Caco-2 (cell line): ENCODE data around the gene SPRED2. TPM values are rescaled to one million over a fixed set of nuclear protein-coding genes. Genes with fewer than 3 reads are reported as not detected.

Source experiments
- BruUV-seq: library from RNA; stranded (reverse); fragments of 400-500 nt; replicated peaks from 2 replicates; lab custom pipeline; 2021; lab: Mats Ljungman, UMichigan
- CTCF ChIA-PET: fragments of 300-600 bp; sonication (Branson Sonifier 250); formaldehyde crosslinking; loops from one replicate; lab custom pipeline; 2022; ENCODE audit warnings: antibody characterized with exemption; lab: Charles Lee
- POLR2A ChIA-PET: fragments of 300-600 bp; sonication (Branson Sonifier 250); formaldehyde crosslinking; loops from one replicate; lab custom pipeline; 2022; ENCODE audit warnings: antibody characterized with exemption; lab: Charles Lee
- DNase-seq, 2 experiments: peaks; one replicate each; pipeline versions ENCODE4 v3.0.0 to v3.0.0-alpha.2; 2020 to 2022
- H3K27me3 ChIP-seq: replicated peaks from 2 replicates; pipeline ENCODE4 v1.6.0; 2011; ENCODE audit warnings: low read length; ENCODE audit not compliant: control insufficient read depth, insufficient read depth
- H3K36me3 ChIP-seq: 2 replicates; pipeline ENCODE4 v1.5.1; 2011; ENCODE audit warnings: low read length; ENCODE audit not compliant: control insufficient read depth, insufficient read depth
- H3K4me1 ChIP-seq: fragments of 250-450 bp; sonication (Bioruptor Pico); 2 replicates; pipeline ENCODE4 v1.5.1; 2020; ENCODE audit warnings: mild to moderate bottlenecking
- H3K4me3 ChIP-seq: 2 replicates; pipeline ENCODE4 v1.5.1; 2011; ENCODE audit warnings: low read depth, mild to moderate bottlenecking, control low read depth, low read length
- H3K9me3 ChIP-seq: fragments of 250-450 bp; sonication (Bioruptor Pico); 2 replicates; pipeline ENCODE4 v1.5.1; 2020; ENCODE audit warnings: mild to moderate bottlenecking, moderate library complexity
- H3K27ac Mint-ChIP-seq: one replicate; pipeline ENCODE4 v1.8.0; 2022; ENCODE audit warnings: mixed read lengths; ENCODE audit not compliant: unreplicated experiment
- H3K27me3 Mint-ChIP-seq: one replicate; pipeline ENCODE4 v1.8.0; 2022; ENCODE audit warnings: mixed read lengths; ENCODE audit not compliant: insufficient read depth, unreplicated experiment
- H3K36me3 Mint-ChIP-seq: one replicate; pipeline ENCODE4 v1.8.0; 2022; ENCODE audit warnings: mild to moderate bottlenecking, mixed read lengths; ENCODE audit not compliant: insufficient read depth, unreplicated experiment
- H3K4me1 Mint-ChIP-seq: one replicate; pipeline ENCODE4 v1.8.0; 2022; ENCODE audit warnings: low read depth, mixed read lengths; ENCODE audit not compliant: unreplicated experiment
- H3K4me3 Mint-ChIP-seq: one replicate; pipeline ENCODE4 v1.8.0; 2022; ENCODE audit warnings: mild to moderate bottlenecking, moderate library complexity, mixed read lengths; ENCODE audit not compliant: unreplicated experiment
- H3K9me3 Mint-ChIP-seq: one replicate; pipeline ENCODE4 v1.8.0; 2022; ENCODE audit warnings: mixed read lengths; ENCODE audit not compliant: unreplicated experiment
- CTCF ChIP-seq, 2 experiments: fragments of 200-600 bp in 1 of 2; IDR thresholded peaks; 1 replicate in 1 of 2; 2 replicates in 1 of 2; pipeline versions ENCODE4 v1.5.1 to v1.8.0; 2011 to 2022; ENCODE audit warnings: antibody characterized with exemption in 1 of 2, control low read depth in 1 of 2, inconsistent platforms in 1 of 2, low read depth in 1 of 2, low read length in 1 of 2, mild to moderate bottlenecking in 1 of 2, moderate library complexity in 1 of 2; ENCODE audit not compliant: insufficient read depth in 1 of 2, severe bottlenecking in 1 of 2, unreplicated experiment in 1 of 2
- intact Hi-C: fragments of 100-400 bp; cut with micrococcal nuclease; formaldehyde crosslinking; loops from one replicate; pipeline ENCODE4 v1.10.0; 2022; ENCODE audit not compliant: unreplicated experiment
- total RNA-seq: library from RNA; stranded (reverse); gene quantifications from 2 replicates; pipeline ENCODE4 v1.2.3, GENCODE V29; 2022

SPRED2 gene
- total RNA-seq, 1 experiment from 2014 or later = 49.9 TPM

- H3K4me3 Mint-ChIP-seq = no peak overlapping the region
Measured at GRCh38 chr2:65475000-65475399, 42.6 kb upstream of the SPRED2 start.

GRCh38 chr2:65473045-65473444, 40.6 kb upstream of the SPRED2 start:
- H3K36me3 Mint-ChIP-seq = no peaks in the 10 kb centered on the region
- Histone ChIP-seq H3K4me1 (peaks cover under 1% of the 10 kb centered on the region; the same call in 1 of the 2 replicates), H3K4me3 (no peak overlapping the region), H3K9me3 (no peaks in the 10 kb centered on the region), H3K36me3 (no peaks in the 10 kb centered on the region), H3K27me3 (no peaks in the 10 kb centered on the region)
- no peaks in the 10 kb centered on the region for H3K9me3 Mint-ChIP-seq
- ChIA-PET POLR2A (no interaction called here), CTCF (no interaction called here)
- TF ChIP-seq CTCF (IDR thresholded peaks at IDR 0.05; ENCODE audit: insufficient read depth in 1 of 2, low read depth in 1 of 2, low read length in 1 of 2, severe bottlenecking in 1 of 2, unreplicated experiment in 1 of 2) = no peak
- no peaks in the 10 kb centered on the region for H3K27me3 Mint-ChIP-seq
- no peak for DNase-seq
- H3K4me3 Mint-ChIP-seq = no peak overlapping the region
- no peak overlapping the region for H3K27ac Mint-ChIP-seq
- no TSS peak for BruUV-seq
- intact Hi-C loops = no loop called here
- H3K4me1 Mint-ChIP-seq = no peaks in the 10 kb centered on the region

More at GRCh38 chr2:65475000-65475399, 42.6 kb upstream of the SPRED2 start:
- Histone ChIP-seq H3K36me3 (no peaks in the 10 kb centered on the region), H3K27me3 (no peaks in the 10 kb centered on the region), H3K9me3 (no peaks in the 10 kb centered on the region), H3K4me1 (no peaks in the 10 kb centered on the region), H3K4me3 (no peak overlapping the region)
- no peaks in the 10 kb centered on the region for H3K36me3 Mint-ChIP-seq
- no peak for TF ChIP-seq CTCF (IDR thresholded peaks at IDR 0.05; ENCODE audit: insufficient read depth in 1 of 2, low read depth in 1 of 2, low read length in 1 of 2, severe bottlenecking in 1 of 2, unreplicated experiment in 1 of 2)
- no peaks in the 10 kb centered on the region for H3K27me3 Mint-ChIP-seq
- no peak for DNase-seq
- intact Hi-C loops = no loop called here
- H3K9me3 Mint-ChIP-seq = no peaks in the 10 kb centered on the region
- ChIA-PET POLR2A (no interaction called here), CTCF (no interaction called here)
- no peak overlapping the region for H3K27ac Mint-ChIP-seq
- no TSS peak for BruUV-seq
- no peaks in the 10 kb centered on the region for H3K4me1 Mint-ChIP-seq

- H3K4me1 Mint-ChIP-seq = peaks cover 6% of the 10 kb centered on the region
- no TSS peak for BruUV-seq
- intact Hi-C loops = no loop called here
Measured at GRCh38 chr2:65471409-65471808, 39.0 kb upstream of the SPRED2 start.

More at GRCh38 chr2:65471409-65471808, 39.0 kb upstream of the SPRED2 start:
- no peak for TF ChIP-seq CTCF (IDR thresholded peaks at IDR 0.05; ENCODE audit: insufficient read depth in 1 of 2, low read depth in 1 of 2, low read length in 1 of 2, severe bottlenecking in 1 of 2, unreplicated experiment in 1 of 2)
- Mint-ChIP-seq H3K9me3 (no peaks in the 10 kb centered on the region), H3K27me3 (no peaks in the 10 kb centered on the region), H3K4me3 (no peak overlapping the region), H3K36me3 (no peaks in the 10 kb centered on the region), H3K27ac (no peak overlapping the region)
- H3K36me3 ChIP-seq = no peaks in the 10 kb centered on the region
- peaks cover 7% of the 10 kb centered on the region; the same call in 1 of the 2 replicates for H3K4me1 ChIP-seq
- ChIA-PET CTCF (no interaction called here), POLR2A (no interaction called here)
- H3K9me3 ChIP-seq = no peaks in the 10 kb centered on the region
- no peaks in the 10 kb centered on the region for H3K27me3 ChIP-seq
- DNase-seq = no peak
- H3K4me3 ChIP-seq = no peak overlapping the region
